GM12892 (cell line): ENCODE data around the gene COL8A2.

Experiments
- DNase-seq: peaks from one replicate; pipeline ENCODE4 v3.0.0; 2011; ENCODE audit not compliant: insufficient read length
- FAIRE-seq: peaks from 2 replicates; lab custom pipeline; 2011; peaks lifted over from hg19 to GRCh38; lab: Jason Lieb, UNC
- POLR2A ChIP-seq: IDR thresholded peaks from 2 replicates; pipeline ENCODE4 v1.6.1; 2011; ENCODE audit warnings: low read depth, low read length, control low read depth
- POLR2AphosphoS5 ChIP-seq: IDR thresholded peaks from 2 replicates; pipeline ENCODE4 v1.6.1; 2011; ENCODE audit warnings: low read depth, low read length, control low read depth
- TAF1 ChIP-seq: IDR thresholded peaks from 2 replicates; pipeline ENCODE4 v1.6.1; 2011; ENCODE audit warnings: low read depth, mild to moderate bottlenecking, control low read depth, low read length, borderline replicate concordance

COL8A2 gene

GRCh38 chr1:36128905-36129206 is 3.8 kb upstream of the COL8A2 start:
- DNase-seq = no peak
- no peak for TF ChIP-seq POLR2AphosphoS5
- no peak for TF ChIP-seq POLR2A
- no peak for TF ChIP-seq TAF1
- FAIRE-seq = no peak

DNA sequence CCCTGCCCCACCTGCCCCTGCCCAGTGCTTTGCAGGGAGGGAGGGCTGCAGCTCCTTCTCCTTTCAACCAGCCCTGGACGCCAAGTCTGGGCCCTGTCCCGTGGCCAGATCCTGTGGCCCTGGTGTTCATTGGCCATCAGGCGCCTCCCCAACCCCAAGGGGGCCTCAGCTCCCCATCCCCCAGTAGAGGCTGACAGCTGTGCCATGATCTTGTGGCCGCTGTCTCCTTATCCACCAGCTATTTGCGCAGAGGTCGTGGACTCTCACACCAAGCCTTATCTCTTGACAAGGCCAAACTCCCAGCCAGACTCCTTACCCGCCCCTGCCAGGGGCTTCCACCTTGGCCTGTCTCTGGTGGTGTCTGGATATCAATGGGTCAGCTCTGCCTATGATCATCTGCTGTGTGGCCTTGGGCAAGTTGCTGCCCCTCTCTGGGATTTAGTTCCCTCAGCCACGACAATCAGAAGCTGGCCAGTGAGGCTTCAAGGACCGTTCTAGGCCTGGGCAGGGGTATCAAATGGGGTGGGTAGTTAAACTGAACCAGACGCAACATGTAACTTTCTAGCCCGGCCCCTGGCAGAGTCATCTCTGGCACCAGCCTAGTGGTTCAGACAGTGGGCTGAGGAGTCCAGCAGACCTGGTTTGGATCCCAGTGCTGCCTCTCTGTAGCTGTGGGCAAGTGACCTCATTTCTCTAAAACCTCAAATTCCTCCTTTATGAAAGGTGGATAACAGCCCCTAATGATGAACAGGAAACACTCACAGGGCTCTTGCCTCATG is 3.3 kb upstream of the COL8A2 start:
- DNase-seq = no peak
- TF ChIP-seq TAF1 (no peak), POLR2A (no peak), POLR2AphosphoS5 (no peak)
- FAIRE-seq = no peak

DNA sequence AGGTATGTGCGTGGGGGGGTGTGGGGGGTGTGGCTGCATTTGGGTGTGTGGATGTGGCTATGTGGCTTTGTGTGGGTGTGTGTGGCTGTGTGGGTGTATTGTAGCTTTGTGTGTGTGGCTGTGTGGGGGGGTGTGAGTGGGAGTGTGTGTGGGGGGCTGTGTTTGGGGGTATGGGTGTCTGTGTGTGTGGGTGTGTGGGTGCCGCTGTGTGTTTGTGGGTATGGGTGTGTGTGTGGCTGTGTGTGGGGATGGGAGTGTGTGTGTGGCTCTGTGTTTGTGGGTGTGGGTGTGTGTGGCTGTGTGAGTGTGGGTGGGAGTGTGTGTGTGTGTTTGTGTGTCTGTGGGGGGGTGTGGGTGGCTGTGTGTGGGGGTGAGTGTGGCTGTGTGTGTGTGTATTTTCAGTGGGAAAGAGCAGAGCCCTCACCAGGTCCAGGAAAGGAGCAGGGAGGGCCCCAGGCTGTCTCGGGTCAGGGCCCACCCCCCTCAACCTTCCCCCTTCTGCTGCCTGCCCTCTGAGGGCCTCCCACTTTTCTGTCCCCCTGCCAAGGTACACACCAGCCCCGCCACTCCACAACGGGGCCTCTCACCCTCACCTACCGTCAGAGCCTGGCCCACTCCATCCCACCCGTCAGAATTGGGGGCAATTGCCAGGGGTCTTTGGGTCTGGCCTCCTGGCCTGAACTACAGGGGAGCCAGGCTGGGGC is 1.9 kb upstream of the COL8A2 start:
- no peak for DNase-seq
- FAIRE-seq = no peak
- TF ChIP-seq POLR2AphosphoS5 = no peak
- no peak for TF ChIP-seq TAF1
- TF ChIP-seq POLR2A = no peak

- DNase-seq = no peak
- TF ChIP-seq POLR2A (no peak), POLR2AphosphoS5 (no peak), TAF1 (no peak)
- FAIRE-seq = no peak
Observed at GRCh38 chr1:36126005-36126716, 1.1 kb upstream of the COL8A2 start.

- FAIRE-seq (no peak), DNase-seq (no peak)
- TF ChIP-seq TAF1 (no peak), POLR2AphosphoS5 (no peak), POLR2A (no peak)
Observed at GRCh38 chr1:36124404-36125128, 456 bp downstream of the COL8A2 start.

DNA sequence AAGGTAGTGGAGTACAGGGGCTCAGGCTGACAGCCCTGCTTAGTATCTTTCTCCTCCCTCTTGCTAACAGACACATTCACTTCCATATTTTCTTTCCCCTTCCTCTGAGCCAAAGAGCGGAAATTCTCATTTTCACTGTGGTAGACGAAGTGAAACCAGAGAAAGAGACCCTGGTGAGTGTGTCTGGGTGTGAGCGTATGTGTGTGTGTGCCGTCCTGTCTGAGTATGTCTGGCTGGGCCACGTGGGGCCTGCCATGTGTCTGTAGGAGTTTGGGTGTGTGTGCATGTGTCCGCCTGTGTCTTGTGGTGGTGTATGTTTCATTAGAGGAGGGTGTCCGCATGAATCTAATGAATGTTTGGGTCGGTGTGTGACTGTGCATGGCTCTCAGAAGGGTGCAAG is 1.7 kb downstream of the COL8A2 start:
- no peak for TF ChIP-seq POLR2AphosphoS5
- no peak for TF ChIP-seq TAF1
- no peak for TF ChIP-seq POLR2A
- FAIRE-seq (peak; percentile 83), DNase-seq (no peak)

DNA sequence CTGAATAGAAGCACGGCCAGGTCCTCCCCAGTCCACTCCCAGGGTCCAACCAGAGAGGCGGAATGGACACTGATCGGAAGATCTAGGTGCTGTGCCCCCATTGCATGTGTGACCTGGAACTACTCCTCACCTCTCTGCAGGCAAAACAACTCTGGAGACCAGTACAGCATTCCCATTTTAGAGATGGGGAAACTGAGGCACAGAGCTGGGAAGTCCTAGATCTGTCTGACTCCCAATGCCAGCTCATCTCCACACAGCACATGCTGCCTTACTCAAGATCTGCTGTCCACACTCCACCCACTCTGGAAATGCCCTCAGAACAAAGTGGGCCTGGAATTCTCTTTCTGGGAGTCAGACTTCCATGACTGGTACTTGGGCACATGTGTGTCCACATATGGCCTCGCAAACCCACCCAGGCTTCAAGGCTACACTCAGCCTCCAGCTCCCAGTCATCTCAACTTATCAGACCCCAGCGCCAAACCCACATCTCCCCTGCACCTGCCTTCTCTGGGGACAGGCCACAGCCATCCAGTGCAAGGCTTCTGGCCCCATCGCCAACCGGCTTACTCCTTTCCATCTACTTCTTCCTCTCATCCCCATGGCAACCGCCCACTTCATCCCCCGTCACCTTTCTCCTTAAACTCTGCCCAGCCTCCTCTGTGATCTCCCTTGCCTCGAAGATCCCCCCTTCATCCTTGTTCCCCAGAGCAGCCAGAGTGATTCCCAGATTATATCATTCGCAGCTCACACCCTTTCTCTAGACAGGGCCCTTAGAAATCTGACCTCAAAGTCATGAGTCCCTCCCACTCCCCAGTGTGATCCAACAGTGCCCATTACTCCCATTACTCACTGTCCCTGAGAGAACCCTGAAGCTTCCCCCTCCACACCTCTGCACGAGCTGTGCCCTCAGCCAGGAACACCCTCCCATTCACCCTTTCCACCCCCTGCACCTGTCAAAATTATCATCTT is 2.7 kb downstream of the COL8A2 start:
- TF ChIP-seq POLR2A (no peak), TAF1 (no peak), POLR2AphosphoS5 (no peak)
- DNase-seq = no peak
- FAIRE-seq = no peak

DNA sequence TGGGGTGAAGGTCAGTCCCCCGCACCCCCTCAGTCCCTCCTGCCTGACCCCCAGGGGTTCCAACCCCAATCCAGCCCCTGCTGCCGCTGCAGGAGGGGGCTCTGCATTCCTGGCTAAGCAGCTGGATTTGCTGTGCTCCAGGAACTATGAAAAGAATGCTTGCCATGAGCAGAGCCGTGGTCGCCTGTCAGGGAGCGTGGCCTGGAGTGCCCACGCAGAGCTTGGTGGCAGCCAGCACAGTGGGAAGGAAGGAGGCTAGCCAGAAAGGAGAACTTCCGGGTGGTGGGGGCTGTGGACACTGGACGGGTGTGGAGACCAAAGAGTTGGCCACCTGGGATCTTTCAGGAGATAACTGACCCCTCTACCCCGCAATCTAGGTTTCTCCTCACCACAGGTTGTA is 5.6 kb downstream of the COL8A2 start:
- DNase-seq (no peak), FAIRE-seq (no peak)
- no peak for TF ChIP-seq TAF1
- no peak for TF ChIP-seq POLR2AphosphoS5
- no peak for TF ChIP-seq POLR2A

DNA sequence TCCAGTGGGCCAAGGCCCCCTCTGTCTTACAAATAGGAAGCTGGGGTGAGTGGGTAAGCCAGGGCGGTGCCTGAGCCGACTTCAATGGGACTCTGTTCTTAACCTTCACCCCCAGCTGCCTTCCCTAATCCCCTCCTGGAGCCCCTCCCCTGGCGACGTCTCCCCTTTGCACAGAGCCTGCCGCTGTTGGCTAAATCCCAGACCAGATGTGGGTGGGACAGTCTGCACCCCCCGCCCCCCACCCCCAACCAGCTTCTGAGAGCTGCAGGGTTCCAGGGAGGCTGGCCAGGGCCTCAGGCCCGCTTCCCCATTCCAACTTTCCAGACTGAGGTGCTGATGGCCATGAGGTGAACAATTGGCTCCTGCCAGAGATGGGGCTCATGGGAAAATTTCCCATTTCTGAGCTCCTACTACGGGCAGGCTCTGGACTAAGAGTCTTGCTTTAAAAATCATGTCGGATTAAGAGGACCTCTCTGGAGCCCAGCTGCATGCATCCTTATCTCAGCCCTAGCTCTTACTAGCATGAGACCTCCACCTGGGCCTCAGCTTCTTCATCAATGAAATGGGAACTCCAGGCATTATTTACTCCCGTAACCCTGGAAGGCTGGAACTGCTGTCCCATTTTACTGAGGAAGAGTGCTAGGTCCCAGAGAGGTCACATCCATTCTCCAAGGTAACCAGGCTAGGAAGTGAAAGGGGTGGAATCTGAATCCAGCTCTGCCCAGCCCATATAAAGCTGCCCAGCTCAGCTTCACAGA is 6.4 kb downstream of the COL8A2 start:
- TF ChIP-seq POLR2AphosphoS5 (no peak), TAF1 (no peak)
- no peak for FAIRE-seq
- no peak for DNase-seq

GRCh38 chr1:36116901-36117300 is 8.1 kb downstream of the COL8A2 start:
- DNase-seq (no peak), FAIRE-seq (no peak)
- TF ChIP-seq POLR2A = no peak
- TF ChIP-seq TAF1 = no peak
- no peak for TF ChIP-seq POLR2AphosphoS5
